ENCODE results near the gene PTHLH.

The PTHLH gene

DNA sequence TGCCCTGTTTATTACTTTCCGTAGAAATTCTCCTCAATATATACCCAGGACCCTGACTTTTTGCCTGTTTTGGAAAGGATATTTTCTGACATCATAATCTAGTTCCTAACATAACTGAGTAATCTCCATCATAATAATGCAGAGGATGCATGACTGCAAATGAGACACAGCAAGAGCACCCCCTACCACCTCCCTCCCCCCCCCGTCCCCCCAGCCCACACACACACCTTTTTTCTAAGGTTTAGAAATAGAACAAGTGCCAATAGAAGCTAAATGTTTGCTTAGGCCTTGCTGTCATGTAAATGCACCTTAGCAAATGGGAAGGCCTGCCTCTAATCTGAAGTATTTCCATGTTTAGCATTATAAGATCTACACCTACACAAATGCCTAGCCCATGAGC, at the start of gene PTHLH:
Gene PTHLH, minus strand, starts transcription at position 13 of the 400 bp plus-strand sequence. CDS start 3,239 bp downstream, outside the sequence.
- DNase-seq (ENCODE audit: low read depth) = no peak
- H3K4me3 ChIP-seq (ENCODE audit: low read depth, low read length) = no peak within 1 kb of the TSS

DNA sequence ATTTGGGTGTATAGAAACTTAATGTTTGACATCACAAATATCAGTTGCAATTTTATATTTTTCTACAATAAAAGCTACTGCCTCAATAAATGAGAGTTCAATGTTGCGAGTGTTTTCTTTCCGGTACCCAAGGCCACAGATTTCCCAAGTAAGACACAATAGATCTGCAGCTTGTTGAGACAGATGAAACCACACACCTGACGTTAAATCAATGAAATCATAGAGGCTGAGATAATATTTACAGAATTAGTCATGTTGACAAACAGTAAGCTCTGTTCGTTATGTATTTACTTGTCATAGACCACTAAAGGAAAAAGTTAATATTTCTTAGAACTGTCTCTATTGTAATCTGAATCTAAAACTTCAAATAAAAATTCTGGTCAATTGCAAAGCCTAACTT, 49.2 kb upstream of the PTHLH start:
- no peak for DNase-seq (ENCODE audit: low read depth)
- H3K4me3 ChIP-seq (ENCODE audit: low read depth, low read length) = no peak overlapping the region

- no peak overlapping the region for H3K4me3 ChIP-seq (ENCODE audit: low read depth, low read length)
- DNase-seq (ENCODE audit: low read depth) = no peak
Observed at GRCh38 chr12:28017873-28018255, 45.3 kb upstream of the PTHLH start.

DNA sequence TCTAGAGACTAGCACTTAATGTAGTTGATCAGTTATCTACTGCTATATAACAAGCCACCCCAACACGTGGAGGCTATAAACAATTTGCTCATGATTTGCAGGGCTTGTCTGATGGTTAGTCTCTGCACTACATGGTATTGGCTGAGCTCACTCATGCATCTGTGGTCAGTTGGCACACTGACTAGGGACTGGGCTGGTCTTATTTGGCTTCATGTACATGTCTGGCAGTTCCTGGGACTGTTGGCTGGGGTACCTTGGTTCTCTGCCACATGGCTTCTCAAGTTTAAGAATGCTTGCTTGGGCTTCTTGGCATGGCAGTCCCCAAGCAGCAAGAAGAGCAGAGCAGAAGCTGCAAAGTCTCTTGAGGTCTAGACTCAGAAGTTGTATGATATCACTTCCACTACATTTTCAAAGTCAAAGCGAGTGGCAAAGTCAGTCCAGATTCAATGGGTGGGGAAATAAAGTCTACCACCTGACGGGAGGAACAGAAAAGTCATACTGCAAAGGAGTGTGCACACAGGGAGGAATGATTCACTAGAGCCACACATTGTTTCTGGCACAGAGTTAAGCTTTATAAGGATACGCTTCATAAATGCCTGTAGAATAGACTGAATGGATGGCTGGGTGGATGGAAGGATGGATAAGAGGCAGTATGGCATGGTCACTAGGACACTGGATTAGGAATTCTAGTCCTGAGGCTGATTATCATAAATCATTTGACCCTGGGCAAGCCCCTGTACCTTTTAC, 44.8 kb upstream of the PTHLH start:
- no peak overlapping the region for H3K4me3 ChIP-seq (ENCODE audit: low read depth, low read length)
- DNase-seq (ENCODE audit: low read depth) = no peak

DNA sequence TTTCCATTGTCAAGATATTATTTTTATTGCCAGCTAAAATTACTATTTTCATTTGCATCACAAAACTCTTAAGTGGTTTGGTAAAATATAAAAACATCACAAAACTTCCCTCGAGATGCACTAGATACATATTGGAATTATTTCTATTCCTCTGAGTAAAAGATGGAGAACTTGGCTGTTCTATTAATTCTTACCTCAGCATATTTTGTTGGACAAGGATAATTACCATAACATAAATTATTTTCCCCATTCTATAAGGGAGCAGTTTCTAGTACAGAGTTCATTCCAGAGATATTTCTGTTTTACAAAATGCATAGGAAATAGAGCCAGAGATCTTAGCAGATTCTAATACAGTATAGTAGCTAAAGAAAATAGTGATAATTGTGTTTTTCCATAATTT, 42.6 kb upstream of the PTHLH start:
- no peak overlapping the region for H3K4me3 ChIP-seq (ENCODE audit: low read depth, low read length)
- no peak for DNase-seq (ENCODE audit: low read depth)

DNA sequence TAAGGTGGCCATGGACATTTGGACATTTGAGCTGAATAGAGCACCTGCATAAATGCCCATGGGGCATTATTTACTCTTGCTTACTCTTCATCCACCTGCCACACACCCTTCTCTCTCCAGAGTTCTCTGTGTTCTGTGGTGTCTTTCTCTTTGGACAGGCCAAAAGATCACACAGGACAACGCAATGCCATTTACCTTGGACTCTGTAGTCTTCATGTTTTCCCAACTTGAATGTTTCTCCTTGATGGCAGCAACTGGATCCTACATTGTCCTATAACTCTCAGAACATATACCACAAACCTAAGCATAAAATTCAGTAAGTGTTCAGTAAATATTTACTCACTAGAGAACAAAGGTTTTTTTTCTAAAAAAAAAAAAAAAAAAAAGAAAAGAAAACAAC, 41.7 kb upstream of the PTHLH start:
- H3K4me3 ChIP-seq (ENCODE audit: low read depth, low read length) = no peak overlapping the region
- no peak for DNase-seq (ENCODE audit: low read depth)

DNA sequence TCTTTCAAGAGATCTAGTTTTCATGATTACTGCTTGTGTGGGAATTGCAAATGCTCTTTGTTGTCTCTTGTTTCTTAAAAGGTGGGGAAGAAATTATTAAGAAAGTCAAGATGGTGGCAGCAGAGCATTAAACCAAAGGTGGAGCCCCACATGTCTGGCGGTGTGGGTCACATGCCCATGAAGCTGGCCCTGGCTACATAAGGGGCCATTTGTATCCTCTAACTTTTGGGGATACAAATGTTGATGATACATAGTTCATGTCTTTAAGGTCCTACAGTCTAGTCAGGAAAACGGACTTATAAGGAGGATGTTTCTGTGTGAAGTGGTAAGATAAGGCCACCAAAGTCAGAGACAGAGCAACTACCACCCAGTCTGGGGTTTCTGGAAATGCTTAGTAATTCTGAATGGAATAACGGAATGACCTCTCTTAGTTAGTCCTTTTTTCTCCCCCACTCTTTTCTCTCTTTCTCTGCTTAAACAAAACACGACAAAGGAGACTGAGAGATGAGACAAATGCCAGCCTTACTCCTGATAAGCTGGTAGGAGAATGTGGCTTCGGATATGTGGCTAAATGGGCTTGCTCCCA, 39.9 kb upstream of the PTHLH start:
- H3K4me3 ChIP-seq (ENCODE audit: low read depth, low read length) = no peak overlapping the region
- no peak for DNase-seq (ENCODE audit: low read depth)

GRCh38 chr12:28010036-28010435, 37.5 kb upstream of the PTHLH start:
- no peak for DNase-seq (ENCODE audit: low read depth)
- no peak overlapping the region for H3K4me3 ChIP-seq (ENCODE audit: low read depth, low read length)

DNA sequence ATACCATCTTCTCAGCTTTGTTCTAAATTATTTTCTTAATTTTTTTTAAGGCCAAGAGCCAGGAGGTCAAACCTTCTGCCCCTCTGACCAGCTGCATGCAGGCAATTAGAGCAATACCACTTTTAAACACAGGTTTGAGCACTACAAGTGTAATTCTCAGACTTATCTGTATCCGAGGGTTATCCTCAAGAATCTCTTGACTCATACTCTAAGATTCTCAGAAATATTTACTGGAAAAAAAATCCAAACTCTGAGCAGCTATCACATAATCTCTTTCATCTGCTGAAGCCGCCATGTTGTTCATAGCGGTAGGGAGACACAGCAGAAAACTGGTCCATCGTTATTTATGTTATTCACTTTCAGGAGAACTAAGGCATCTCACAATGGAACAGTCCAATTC, 27.4 kb upstream of the PTHLH start:
- H3K4me3 ChIP-seq (ENCODE audit: low read depth, low read length) = no peak overlapping the region
- DNase-seq (ENCODE audit: low read depth) = no peak

DNA sequence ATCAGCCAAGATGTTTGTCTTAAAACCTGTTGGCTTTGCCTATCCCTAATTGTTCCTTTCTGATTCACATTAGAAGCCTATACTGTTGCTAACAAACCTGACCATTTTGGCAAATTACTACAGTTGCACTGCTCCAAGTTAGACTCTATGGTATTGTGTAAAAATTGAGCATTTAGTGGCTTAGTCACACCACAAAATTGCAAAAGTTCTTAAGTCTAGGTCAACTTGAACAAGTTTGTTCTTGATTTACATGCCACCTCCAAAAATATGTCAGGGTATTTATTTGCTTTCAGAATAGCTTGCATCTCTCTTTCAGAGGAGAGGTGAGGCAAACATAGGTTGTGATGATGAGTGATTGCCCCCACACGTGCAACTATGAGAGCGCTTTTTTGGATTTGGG, 27.0 kb upstream of the PTHLH start:
- H3K4me3 ChIP-seq (ENCODE audit: low read depth, low read length) = no peak overlapping the region
- peak; percentile 45 for DNase-seq (ENCODE audit: low read depth)

DNA sequence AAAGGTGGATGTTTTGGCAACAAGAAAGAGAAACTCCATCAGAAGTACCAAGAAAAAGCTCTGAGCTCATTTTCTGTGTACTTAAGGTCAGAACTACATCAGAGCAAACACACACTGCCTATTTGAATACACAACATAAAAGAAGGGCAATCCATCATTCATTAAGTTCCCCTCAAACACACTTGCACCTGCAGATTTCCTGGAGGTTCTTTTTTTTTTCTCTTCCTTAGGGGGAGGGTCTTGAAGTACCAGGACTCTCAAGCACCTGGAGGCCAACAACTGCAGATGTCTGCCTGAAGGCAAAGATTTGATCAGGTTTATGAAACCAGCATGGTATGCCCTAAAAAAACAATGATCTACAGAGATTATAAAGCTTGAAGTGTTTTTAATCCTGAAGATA, 26.1 kb upstream of the PTHLH start:
- DNase-seq (ENCODE audit: low read depth) = no peak
- H3K4me3 ChIP-seq (ENCODE audit: low read depth, low read length) = no peak overlapping the region

- no peak overlapping the region for H3K4me3 ChIP-seq (ENCODE audit: low read depth, low read length)
- no peak for DNase-seq (ENCODE audit: low read depth)
Observed at GRCh38 chr12:27998170-27998569, 25.6 kb upstream of the PTHLH start.

DNA sequence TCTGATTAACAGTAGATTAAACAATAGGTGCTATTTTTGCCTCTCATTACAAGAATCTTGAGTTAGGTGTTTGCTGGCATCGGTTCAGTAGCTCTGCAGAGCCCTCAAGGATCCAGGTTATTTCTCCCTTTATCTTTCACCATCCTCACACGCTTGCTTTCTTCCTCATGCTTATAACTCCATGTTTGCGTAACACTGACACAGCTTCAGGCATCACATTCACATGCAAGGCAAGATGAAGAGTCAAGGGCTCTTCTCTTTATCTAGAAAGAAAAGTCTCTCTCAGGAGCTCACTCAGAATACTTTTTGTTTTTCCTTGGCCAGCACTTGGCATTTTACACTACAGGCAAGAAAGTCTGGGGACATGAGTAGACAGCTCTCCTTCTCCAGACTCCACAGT, 24.2 kb upstream of the PTHLH start:
- no peak overlapping the region for H3K4me3 ChIP-seq (ENCODE audit: low read depth, low read length)
- DNase-seq (ENCODE audit: low read depth) = no peak

DNA sequence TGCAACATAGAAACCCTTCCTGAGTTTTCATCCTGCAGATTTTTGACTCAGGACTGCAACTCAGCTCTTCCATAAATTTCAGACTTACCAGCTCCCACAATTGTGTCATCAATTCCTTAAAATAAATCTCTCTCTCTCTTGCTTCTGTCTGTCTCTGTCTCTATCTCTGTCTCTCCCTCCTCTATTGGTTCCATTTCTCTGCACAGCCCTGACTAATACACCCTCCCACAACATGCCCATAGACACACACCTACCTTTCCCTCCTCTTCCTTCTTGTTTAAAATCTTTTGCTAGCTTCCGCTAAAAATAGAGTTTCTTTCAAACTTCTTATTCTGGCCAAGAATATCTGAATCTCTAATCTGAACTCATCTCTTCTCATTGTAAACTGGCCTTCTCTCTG, 22.9 kb upstream of the PTHLH start:
- no peak overlapping the region for H3K4me3 ChIP-seq (ENCODE audit: low read depth, low read length)
- DNase-seq (ENCODE audit: low read depth) = no peak

DNA sequence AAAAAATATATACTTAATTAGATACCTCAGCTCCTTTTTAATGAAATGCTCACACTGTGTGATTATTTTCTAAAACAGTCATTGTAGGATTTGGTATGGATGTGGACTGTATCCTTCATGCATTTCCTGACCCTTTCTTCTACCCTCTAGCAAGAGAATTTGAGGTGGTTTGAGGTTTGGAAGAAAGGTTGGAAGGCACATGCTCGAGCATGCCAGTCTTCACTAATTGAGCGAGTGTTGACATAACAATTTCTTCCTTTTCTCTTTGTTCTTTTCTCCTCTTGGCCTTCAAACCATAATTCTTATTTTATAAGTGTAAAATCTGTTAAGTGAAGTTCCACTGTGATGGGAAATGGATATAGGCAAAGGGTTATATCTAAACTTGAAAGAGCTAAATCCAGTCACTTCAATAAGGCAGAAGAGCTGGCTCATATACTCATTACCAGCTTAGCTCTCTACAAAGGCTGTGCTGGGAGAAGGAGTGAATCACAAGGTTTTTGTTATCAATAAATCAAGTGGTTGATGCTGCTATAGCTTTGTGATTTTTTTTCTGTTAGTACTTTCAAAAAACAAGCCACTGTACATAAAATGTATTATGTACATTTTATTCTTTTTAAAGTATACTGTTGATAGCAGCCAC, 16.2 kb upstream of the PTHLH start:
- DNase-seq (ENCODE audit: low read depth) = no peak
- H3K4me3 ChIP-seq (ENCODE audit: low read depth, low read length) = no peak overlapping the region

DNA sequence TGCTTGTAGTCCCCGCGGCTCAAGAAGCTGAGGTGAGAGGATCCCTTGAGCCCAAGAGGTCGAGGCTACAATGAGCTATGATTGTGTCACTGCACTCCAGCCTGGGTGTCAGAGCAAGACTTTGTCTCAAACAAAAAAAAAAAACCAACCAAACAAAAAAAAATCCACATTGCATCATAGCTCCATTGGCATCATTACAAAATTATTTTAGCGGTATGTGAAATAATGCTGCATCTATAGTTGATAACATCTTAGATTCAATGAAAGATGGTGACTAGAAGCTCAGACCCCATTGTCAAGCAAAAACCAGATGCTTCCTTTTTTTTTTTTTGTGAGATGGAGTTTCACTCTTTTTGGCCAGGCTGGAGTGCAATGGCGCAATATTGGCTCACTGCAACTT, 14.8 kb upstream of the PTHLH start:
- DNase-seq (ENCODE audit: low read depth) = no peak

DNA sequence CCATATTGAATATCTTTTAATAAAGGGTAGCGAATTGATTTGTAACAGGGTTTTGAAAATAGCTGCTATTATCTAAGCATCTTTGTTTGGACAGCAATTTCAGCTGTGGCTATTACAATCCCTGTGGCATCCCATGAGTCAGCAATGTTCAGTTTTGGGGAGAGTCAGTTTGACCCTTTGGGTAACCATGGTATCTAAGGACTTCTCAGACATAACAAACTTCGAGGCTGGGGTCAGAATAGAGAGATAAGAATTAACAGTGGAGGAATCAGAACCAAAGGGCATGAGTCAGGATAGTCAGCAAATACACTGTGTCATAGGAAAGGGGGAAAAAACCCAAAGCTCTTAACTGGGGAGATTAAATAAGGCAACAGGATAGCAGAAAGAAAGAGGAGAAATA, 11.7 kb upstream of the PTHLH start:
- no peak overlapping the region for H3K4me3 ChIP-seq (ENCODE audit: low read depth, low read length)
- DNase-seq (ENCODE audit: low read depth) = no peak

More for the DNA sequence above, 14.8 kb upstream of the PTHLH start:
- H3K4me3 ChIP-seq (ENCODE audit: low read depth, low read length) = no peak overlapping the region

DNA sequence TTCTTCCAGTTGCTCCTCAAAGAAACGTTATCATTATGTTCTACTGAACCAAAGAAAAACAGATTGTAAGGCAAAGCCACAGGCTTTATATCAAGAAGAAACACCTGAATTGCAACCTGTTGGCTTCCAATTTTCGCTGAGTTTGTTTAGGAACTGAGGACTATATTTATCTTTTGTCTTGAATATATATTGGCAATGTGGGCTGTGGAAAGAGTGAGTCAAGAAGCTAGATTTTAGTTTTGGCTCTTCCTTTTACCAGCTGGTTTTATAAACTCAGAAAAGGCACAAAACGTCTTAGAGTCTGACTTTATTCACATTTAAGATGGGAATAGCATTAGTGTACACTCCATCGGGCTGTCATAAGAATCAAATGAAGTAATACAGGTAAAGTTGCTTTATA, 10.4 kb upstream of the PTHLH start:
- no peak for DNase-seq (ENCODE audit: low read depth)
- no peak overlapping the region for H3K4me3 ChIP-seq (ENCODE audit: low read depth, low read length)

DNA sequence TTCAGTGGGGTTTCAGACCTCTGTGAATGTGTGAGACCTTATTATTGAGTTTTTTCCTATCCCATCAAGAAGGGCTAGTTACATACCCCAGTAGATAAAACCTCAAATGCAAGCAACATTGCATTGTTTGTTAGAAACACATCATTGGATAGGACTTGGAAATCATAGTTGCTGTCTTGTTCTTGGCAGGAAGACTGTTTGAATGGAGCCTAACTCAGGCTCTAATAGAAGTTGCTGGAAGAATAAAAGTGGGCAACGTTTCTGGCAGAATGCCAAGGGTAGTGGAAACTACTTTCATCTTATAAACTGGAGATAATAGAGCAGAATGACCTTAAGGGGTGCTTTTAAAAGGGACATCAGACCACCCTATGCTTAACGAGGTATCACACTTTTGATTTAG, 9.9 kb upstream of the PTHLH start:
- H3K4me3 ChIP-seq (ENCODE audit: low read depth, low read length) = no peak overlapping the region
- no peak for DNase-seq (ENCODE audit: low read depth)

DNA sequence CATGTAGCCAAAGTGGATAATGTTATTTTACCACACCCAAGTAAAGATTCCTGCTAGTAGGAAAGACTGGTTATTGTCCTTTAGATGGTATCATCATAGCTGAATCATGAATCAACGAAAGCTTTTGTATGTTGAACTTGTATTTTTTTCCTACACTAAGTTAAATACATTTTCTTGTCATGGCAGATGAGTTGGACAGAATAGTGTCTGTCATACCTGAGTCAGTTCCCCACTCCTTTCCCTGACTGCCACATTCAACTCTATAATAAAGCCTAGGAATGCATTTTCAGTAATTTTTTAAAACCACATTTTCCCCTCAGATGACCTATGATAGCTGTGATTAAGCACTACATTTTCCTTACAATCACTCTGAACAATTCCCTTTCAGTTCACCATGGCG, 9.3 kb upstream of the PTHLH start:
- DNase-seq (ENCODE audit: low read depth) = no peak
- H3K4me3 ChIP-seq (ENCODE audit: low read depth, low read length) = no peak overlapping the region

DNA sequence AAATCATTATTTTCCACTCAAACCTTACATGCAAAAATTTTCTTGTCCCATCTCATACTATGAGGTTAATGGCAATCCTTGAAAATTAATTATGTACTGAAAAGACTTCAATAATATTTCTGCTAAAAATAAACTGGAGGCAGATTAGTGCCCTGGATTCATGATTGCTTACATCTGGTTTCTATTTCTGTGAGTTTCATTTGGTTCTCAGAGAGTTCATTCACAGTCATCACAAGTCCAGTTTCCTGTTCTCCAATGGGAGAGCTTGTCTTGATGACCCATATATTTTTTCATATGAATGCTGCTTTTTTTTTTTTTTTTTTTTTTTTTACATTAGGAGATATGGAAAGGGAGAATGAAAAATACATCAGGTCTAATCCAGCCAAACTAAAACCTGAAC, 6.6 kb upstream of the PTHLH start:
- no peak overlapping the region for H3K4me3 ChIP-seq (ENCODE audit: low read depth, low read length)
- no peak for DNase-seq (ENCODE audit: low read depth)
